Astrocyte (in vitro differentiated cells and primary cell): ENCODE measurements around the gene SYT2. TPM values are rescaled to one million over a fixed set of nuclear protein-coding genes. Genes with fewer than 3 reads are reported as not detected.
"Not testable (repeated sequence)": the region's sequence is repeated elsewhere in the genome, so short reads cannot be mapped to it uniquely, and the experiment has no call there.

Experiments used
- DNase-seq: peaks from one replicate; pipeline ENCODE4 v3.0.0-alpha.2; 2010; ENCODE audit warnings: low read depth
- FAIRE-seq: peaks from 2 replicates; lab custom pipeline; 2011; peaks lifted over from hg19 to GRCh38; lab: Jason Lieb, UNC
- H2AFZ ChIP-seq: 2 replicates; pipeline ENCODE4 v1.6.0; 2012; ENCODE audit warnings: low read depth, low read length, inconsistent platforms
- H3K27ac ChIP-seq: 2 replicates; pipeline ENCODE4 v1.5.1; 2011; ENCODE audit warnings: low read depth, low read length, inconsistent platforms
- H3K27me3 ChIP-seq: 2 replicates; pipeline ENCODE4 v1.6.0; 2011; ENCODE audit warnings: low read length, inconsistent platforms; ENCODE audit not compliant: insufficient read depth
- H3K36me3 ChIP-seq: 2 replicates; pipeline ENCODE4 v1.5.1; 2011; ENCODE audit warnings: low read length, inconsistent platforms; ENCODE audit not compliant: insufficient read depth
- H3K4me1 ChIP-seq: 2 replicates; pipeline ENCODE4 v1.5.1; 2011; ENCODE audit warnings: low read length, inconsistent platforms; ENCODE audit not compliant: insufficient read depth
- H3K4me2 ChIP-seq: 2 replicates; pipeline ENCODE4 v1.6.0; 2012; ENCODE audit warnings: low read length, inconsistent platforms
- H3K4me3 ChIP-seq: 2 replicates; pipeline ENCODE4 v1.5.1; 2011; ENCODE audit warnings: low read depth, mild to moderate bottlenecking, low read length, inconsistent platforms; ENCODE audit not compliant: insufficient read depth
- H3K79me2 ChIP-seq: 2 replicates; pipeline ENCODE4 v1.6.0; 2012; ENCODE audit warnings: mild to moderate bottlenecking, low read length, inconsistent platforms; ENCODE audit not compliant: insufficient read depth
- H3K9ac ChIP-seq: 2 replicates; pipeline ENCODE4 v1.6.0; 2012; ENCODE audit warnings: mild to moderate bottlenecking, low read length, inconsistent platforms
- H3K9me3 ChIP-seq: 2 replicates; pipeline ENCODE4 v1.5.1; 2012; ENCODE audit warnings: low read depth, mild to moderate bottlenecking, low read length, inconsistent platforms; ENCODE audit not compliant: insufficient read depth
- H4K20me1 ChIP-seq: 2 replicates; pipeline ENCODE4 v1.6.0; 2012; ENCODE audit warnings: low read length, inconsistent platforms; ENCODE audit not compliant: insufficient read depth
- H3K27ac Mint-ChIP-seq: one replicate; pipeline ENCODE4 v1.8.0; 2021; ENCODE audit warnings: mild to moderate bottlenecking, mixed read lengths; ENCODE audit not compliant: unreplicated experiment
- H3K27me3 Mint-ChIP-seq: one replicate; pipeline ENCODE4 v1.8.0; 2021; ENCODE audit warnings: low read depth, mixed read lengths; ENCODE audit not compliant: unreplicated experiment
- H3K36me3 Mint-ChIP-seq: one replicate; pipeline ENCODE4 v1.8.0; 2021; ENCODE audit warnings: low read depth, mixed read lengths; ENCODE audit not compliant: unreplicated experiment
- H3K4me1 Mint-ChIP-seq: one replicate; pipeline ENCODE4 v1.8.0; 2021; ENCODE audit warnings: low read depth, mixed read lengths; ENCODE audit not compliant: unreplicated experiment
- H3K4me3 Mint-ChIP-seq: one replicate; pipeline ENCODE4 v1.8.0; 2021; ENCODE audit warnings: mild to moderate bottlenecking, moderate library complexity, mixed read lengths; ENCODE audit not compliant: unreplicated experiment
- H3K9me3 Mint-ChIP-seq: one replicate; pipeline ENCODE4 v1.8.0; 2021; ENCODE audit warnings: mild to moderate bottlenecking, mixed read lengths; ENCODE audit not compliant: unreplicated experiment
- CTCF ChIP-seq: IDR thresholded peaks from 2 replicates; pipeline ENCODE4 v1.5.1; 2011; ENCODE audit warnings: low read depth, mild to moderate bottlenecking, inconsistent platforms, low read length, moderate library complexity; ENCODE audit not compliant: insufficient read depth
- EZH2 ChIP-seq: IDR thresholded peaks from 2 replicates; pipeline ENCODE4 v1.6.1; 2012; ENCODE audit warnings: mild to moderate bottlenecking, low read length, inconsistent platforms; ENCODE audit not compliant: insufficient read depth
- total RNA-seq: library from RNA; stranded (reverse); gene quantifications from 2 replicates; pipeline ENCODE4 v1.2.1, GENCODE V29; 2021

The SYT2 gene
- total RNA-seq, 1 donor from 2014 or later, result 0.27 TPM

GRCh38 chr1:202716654-202717053 lies 6.4 kb upstream of the SYT2 start:
- Mint-ChIP-seq H3K27me3 (peaks cover 34% of the 10 kb centered on the region), H3K36me3 (no peaks in the 10 kb centered on the region), H3K9me3 (no peaks in the 10 kb centered on the region), H3K4me1 (peaks cover 10% of the 10 kb centered on the region), H3K4me3 (no peak overlapping the region), H3K27ac (no peak overlapping the region)
- TF ChIP-seq EZH2 (no peak), CTCF (no peak)
- H3K4me3 ChIP-seq, result no peak overlapping the region
- FAIRE-seq (no peak), DNase-seq (no peak)
- no peak overlapping the region for H3K27ac ChIP-seq
- H3K4me1 ChIP-seq, result peaks cover 4% of the 10 kb centered on the region
- no peak overlapping the region for H3K9ac ChIP-seq
- no peaks in the 10 kb centered on the region for H3K79me2 ChIP-seq
- H3K27me3 ChIP-seq, result peaks cover 39% of the 10 kb centered on the region
- H4K20me1 ChIP-seq, result no peaks in the 10 kb centered on the region
- no peak overlapping the region for H2AFZ ChIP-seq
- no peak overlapping the region for H3K4me2 ChIP-seq
- H3K9me3 ChIP-seq, result no peaks in the 10 kb centered on the region
- H3K36me3 ChIP-seq, result no peaks in the 10 kb centered on the region

GRCh38 chr1:202714202-202714601 lies 3.9 kb upstream of the SYT2 start:
- not testable (repeated sequence) for H3K4me3 Mint-ChIP-seq, DNase-seq, H3K9me3 Mint-ChIP-seq, H3K4me1 Mint-ChIP-seq, H3K4me1 ChIP-seq, FAIRE-seq, H3K36me3 Mint-ChIP-seq, H4K20me1 ChIP-seq, H3K4me3 ChIP-seq, H3K4me2 ChIP-seq, H3K27ac Mint-ChIP-seq, H3K9ac ChIP-seq, H2AFZ ChIP-seq, H3K27ac ChIP-seq, H3K79me2 ChIP-seq, H3K9me3 ChIP-seq, H3K36me3 ChIP-seq
- peaks cover 63% of the 10 kb centered on the region for H3K27me3 ChIP-seq
- peaks cover 49% of the 10 kb centered on the region for H3K27me3 Mint-ChIP-seq

GRCh38 chr1:202713110-202713509 lies 2.9 kb upstream of the SYT2 start:
- H3K36me3 ChIP-seq, result no peaks in the 10 kb centered on the region
- peaks cover 8% of the 10 kb centered on the region for H3K4me1 ChIP-seq
- peak overlapping the region; percentile 75 for H3K27ac Mint-ChIP-seq
- H3K4me2 ChIP-seq, result no peak overlapping the region
- no peak overlapping the region for H3K4me3 Mint-ChIP-seq
- no peak overlapping the region for H3K4me3 ChIP-seq
- no peaks in the 10 kb centered on the region for H3K9me3 ChIP-seq
- H3K9ac ChIP-seq, result no peak overlapping the region
- DNase-seq (no peak), FAIRE-seq (no peak)
- peaks cover 6% of the 10 kb centered on the region for H4K20me1 ChIP-seq
- peaks cover 59% of the 10 kb centered on the region for H3K27me3 Mint-ChIP-seq
- no peaks in the 10 kb centered on the region for H3K9me3 Mint-ChIP-seq
- H3K36me3 Mint-ChIP-seq, result no peaks in the 10 kb centered on the region
- no peak overlapping the region for H3K27ac ChIP-seq
- H3K79me2 ChIP-seq, result no peaks in the 10 kb centered on the region
- H2AFZ ChIP-seq, result no peak overlapping the region
- TF ChIP-seq CTCF (no peak), EZH2 (no peak)
- peaks cover 74% of the 10 kb centered on the region for H3K27me3 ChIP-seq
- peaks cover 8% of the 10 kb centered on the region for H3K4me1 Mint-ChIP-seq
